Hematopoietic multipotent progenitor cell treated with erythropoietin and hydrocortisone succinate and interleukin-3 and kit ligand, for 6 days (in vitro differentiated cells): ENCODE measurements around the gene ZNF185.

ENCODE experiments used
- DNase-seq: peaks from one replicate; pipeline ENCODE4 v3.0.0-alpha.2; 2015

ZNF185 gene

GRCh38 chrX:152918707-152919106 lies 20.8 kb downstream of the ZNF185 start:
- peak; percentile 44 for DNase-seq

DNA sequence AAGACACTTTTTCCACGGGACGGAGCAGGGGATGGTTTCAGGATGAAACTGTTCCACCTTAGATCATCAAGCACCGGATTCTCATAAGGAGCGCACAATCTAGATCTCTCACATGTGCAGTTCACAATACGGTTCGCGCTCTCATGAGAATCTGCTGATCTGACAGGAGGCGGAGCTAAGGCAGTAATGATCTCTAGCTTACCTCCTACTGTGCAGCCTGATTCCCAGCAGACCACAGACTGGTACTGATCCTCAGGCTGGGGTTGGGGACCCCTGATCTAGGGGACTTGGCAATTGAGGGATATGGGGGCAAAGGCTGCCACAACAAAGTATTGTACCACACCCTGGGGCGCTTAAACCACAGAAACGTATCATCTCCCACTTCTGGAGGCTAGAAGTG lies 25.7 kb downstream of the ZNF185 start:
- DNase-seq, result no peak

- DNase-seq, result no peak
Observed at GRCh38 chrX:152925835-152926234, 28.0 kb downstream of the ZNF185 start.

DNA sequence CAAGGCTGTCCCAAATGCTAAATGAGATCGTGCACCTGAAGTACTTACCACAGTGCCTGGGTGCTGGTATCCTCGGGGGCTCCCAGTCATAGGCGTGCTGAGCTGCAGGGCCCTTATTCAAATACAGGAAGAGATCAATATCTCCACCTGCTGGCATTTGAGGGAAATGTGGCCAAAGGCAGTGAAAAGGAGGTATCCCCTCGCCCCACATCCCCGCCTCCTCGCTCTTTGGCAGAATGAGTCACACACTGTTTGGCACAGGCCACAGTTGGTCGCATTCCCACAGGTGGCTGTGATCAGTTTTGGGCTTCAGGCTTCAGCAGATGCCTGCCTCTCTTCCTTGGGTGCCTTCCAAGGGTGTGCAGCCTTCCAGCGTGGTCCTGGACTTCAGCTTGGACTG lies 28.4 kb downstream of the ZNF185 start:
- peak; percentile 73 for DNase-seq

GRCh38 chrX:152926923-152927322 lies 29.1 kb downstream of the ZNF185 start:
- no peak for DNase-seq

DNA sequence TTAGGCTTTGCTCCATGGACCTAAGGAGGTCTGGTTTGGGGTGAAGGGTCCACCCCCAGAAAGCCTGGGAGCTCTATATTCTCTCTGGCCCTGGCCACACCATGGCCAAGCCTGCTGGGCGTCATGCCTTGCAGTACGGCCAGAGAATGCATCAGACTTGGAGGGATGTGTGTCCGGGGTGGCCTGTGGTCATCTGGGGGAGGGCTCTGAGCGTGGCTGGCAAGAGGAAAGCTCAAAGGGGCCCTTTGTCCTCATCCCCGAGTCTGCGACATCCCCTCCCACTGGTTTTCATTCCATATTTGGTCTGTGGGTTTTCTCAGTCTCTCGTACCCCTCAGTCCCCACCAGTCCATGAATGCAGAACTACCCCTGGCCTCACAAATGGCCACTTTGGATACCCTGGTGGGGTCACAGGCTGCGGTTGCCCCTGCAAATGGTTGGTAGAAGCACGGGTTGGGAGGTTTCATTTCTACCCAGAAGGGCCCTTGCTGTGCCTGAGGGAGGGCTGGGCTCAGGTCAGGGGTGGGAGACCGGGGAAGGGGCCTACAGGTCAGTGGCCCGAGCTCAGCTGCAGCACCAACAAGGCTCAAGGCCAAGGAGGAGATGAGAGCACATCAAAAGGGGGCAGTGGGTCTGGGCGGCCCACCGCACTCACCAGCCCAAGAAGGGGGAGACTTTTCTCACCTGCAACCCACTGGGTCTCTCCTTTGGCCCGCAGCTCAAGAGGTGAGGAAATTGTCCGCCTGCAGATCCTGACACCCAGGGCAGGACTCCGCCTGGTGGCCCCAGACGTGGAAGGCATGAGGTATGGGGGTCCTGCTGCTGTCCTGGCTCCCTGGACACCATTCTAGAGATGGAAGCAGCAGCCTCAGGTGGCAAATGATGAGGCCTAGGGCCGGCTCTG lies 30.2 kb downstream of the ZNF185 start:
- no peak for DNase-seq

GRCh38 chrX:152928761-152929400 lies 31.0 kb downstream of the ZNF185 start:
- DNase-seq, result no peak

- DNase-seq, result no peak
Observed at GRCh38 chrX:152929898-152930297, 32.0 kb downstream of the ZNF185 start.

DNA sequence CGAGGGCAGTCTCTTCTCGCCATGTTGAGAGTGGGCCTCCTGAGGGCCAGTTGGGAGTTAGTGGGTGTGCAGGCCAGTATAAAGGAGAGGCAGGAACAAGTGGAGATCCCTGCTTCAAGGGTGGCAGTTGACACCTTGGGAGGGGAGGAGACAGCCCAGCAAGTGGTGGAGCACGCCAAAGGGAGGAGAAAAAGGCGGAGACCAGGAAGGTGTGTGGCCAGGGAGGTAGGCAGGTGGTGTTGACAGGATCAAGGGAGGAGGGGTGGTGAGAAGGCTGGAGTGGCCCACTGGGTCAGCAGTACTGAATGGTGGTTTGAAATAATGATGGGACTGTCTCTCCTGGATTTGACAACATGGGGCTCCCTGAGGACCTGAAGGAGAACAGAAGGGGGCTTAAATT lies 32.6 kb downstream of the ZNF185 start:
- DNase-seq, result no peak

DNA sequence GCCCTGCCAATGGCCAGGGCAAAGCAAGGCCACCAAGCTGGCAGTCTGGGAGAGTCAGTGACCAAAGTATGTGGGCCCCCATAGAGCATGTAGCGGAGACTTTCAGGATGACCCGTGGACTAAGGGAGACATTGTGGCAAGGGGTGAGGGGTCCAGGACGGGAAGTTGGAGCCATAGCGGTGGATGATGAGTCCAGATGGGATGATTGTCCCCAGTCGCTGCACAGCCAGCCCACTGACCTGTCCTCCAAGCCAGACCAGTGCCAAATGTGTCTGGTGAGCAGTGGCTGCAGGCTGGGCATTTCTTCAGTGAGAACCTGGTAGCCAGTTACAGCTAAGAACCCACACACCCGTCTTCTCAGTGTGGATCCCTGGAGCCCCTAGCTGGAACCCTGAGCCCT lies 34.3 kb downstream of the ZNF185 start:
- DNase-seq, result no peak

- DNase-seq, result no peak
Observed at GRCh38 chrX:152932598-152933175, 34.8 kb downstream of the ZNF185 start.

- DNase-seq, result no peak
Observed at GRCh38 chrX:152936306-152936705, 38.4 kb downstream of the ZNF185 start.

DNA sequence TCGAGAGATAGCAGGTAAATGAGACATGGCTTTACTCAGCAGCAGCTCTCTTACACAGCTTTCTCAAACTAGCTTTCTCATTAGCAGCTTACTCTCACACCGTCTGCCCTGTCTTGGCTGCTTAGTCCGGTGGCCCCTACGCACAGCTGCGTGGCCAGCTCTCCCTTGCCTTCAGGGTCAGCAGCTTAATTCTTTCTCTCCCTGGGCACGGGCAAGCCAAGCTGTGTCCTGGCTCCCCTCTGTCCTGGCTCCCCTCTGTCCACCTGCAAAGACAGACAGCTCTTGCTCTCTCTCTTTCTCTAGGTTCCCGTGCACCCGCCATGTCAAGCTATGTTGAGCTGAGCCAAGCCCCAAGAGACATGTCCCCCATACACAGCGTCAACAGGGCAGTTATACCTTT lies 39.4 kb downstream of the ZNF185 start:
- DNase-seq, result no peak

- DNase-seq, result peak; percentile 91
Observed at GRCh38 chrX:152941328-152942076, 43.6 kb downstream of the ZNF185 start.

DNA sequence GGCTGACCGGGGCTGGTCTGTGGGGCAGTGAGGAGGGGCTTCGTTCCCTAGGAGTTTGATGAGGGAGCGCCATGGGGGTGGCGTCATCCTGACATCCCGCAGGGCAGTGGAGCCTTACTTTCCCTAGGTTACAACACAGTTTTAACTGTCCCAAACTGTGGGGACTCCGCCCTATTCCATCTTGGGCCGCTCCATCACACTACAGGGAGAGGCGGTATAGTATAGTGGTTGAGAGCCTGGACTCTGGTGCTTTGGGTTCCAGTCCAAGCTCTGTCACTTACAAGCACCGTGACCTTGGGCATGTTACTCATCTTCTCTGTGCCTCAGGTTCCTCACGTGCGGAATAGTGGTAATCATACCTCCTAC lies 44.2 kb downstream of the ZNF185 start:
- DNase-seq, result peak; percentile 7

GRCh38 chrX:152943826-152944225 lies 46.0 kb downstream of the ZNF185 start:
- no peak for DNase-seq

- no peak for DNase-seq
Observed at GRCh38 chrX:152945021-152945979, 47.4 kb downstream of the ZNF185 start.

- DNase-seq, result no peak
Observed at GRCh38 chrX:152946681-152947080, 48.8 kb downstream of the ZNF185 start.
